Right cardiac atrium (tissue), 5 donors: ENCODE results near the gene ZBTB5. TPM values are rescaled to one million over a fixed set of nuclear protein-coding genes. Genes with fewer than 3 reads are reported as not detected.

Experiments used
- ATAC-seq, 2 donors: fragments of 200-7000 bp; cut with Tn5 transposase; one replicate each; pipeline versions ENCODE4 v1.8.0 to v1.9.1; 2020; ENCODE audit warnings: moderate library complexity in 2 of 2, mild to moderate bottlenecking in 1 of 2
- DNase-seq, 3 donors: peaks; one replicate each; pipeline ENCODE4 v3.0.0-alpha.2; 2020
- H3K27ac ChIP-seq: one replicate; pipeline ENCODE4 v1.5.1; 2013; ENCODE audit warnings: mild to moderate bottlenecking, low read length, control low read depth, moderate library complexity
- H3K27me3 ChIP-seq: one replicate; pipeline ENCODE4 v1.6.1; 2013; ENCODE audit not compliant: control insufficient read depth, insufficient read depth
- H3K4me1 ChIP-seq: one replicate; pipeline ENCODE4 v1.6.1; 2013; ENCODE audit warnings: low read length; ENCODE audit not compliant: control insufficient read depth, insufficient read depth
- H3K4me3 ChIP-seq: one replicate; pipeline ENCODE4 v1.5.1; 2013; ENCODE audit warnings: low read length, control low read depth
- H3K9me3 ChIP-seq: one replicate; pipeline ENCODE4 v1.6.1; 2013; ENCODE audit warnings: low read length; ENCODE audit not compliant: control insufficient read depth
- WGBS: extraction: QIAGEN DNeasy Blood & Tissue Kit; methylation state at CpG from one replicate; pipeline ENCODE4 v1.1.7; 2013; 5-methylcytosine and 5-hydroxymethylcytosine counted together
- intact Hi-C, 4 donors: fragments of 100-400 bp; cut with DNase I; formaldehyde crosslinking; loops; one replicate each; pipeline versions ENCODE4 v1.11.0 to v1.14.0; 2022 to 2023
- polyA plus RNA-seq: library from polyadenylated mRNA; stranded (reverse); fragments of 200-250 nt; gene quantifications from one replicate; pipeline ENCODE4 v1.2.3, GENCODE V29; 2013
- total RNA-seq, 4 donors: library from RNA; stranded (reverse); fragmentation: NEBNext Ultra II Directional; extraction: Animal tissue kit (Norgen Biotek cat#: 25700); gene quantifications; one replicate each; pipeline ENCODE4 v1.2.1, GENCODE V29; 2021
- donor health status: healthy with polysubstance abuse.
- donor health status: DM: no; HTN: yes; CAD: no.
- donor health status: DM: no; HTN: no; CAD: no.
- donor health status: DM: no; HTN: yes; CAD: no; lungs with severe emphysema.
- donor health status: DM: yes; HTN: yes; CAD: no.

Gene ZBTB5
- total and polyA plus RNA-seq, 5 donors: 3.8 to 9.1 (median 7.2) TPM

- H3K4me3 ChIP-seq: no peak overlapping the region
- no peaks in the 10 kb centered on the region for H3K27me3 ChIP-seq
- no peaks in the 10 kb centered on the region for H3K4me1 ChIP-seq
- no peak for ATAC-seq
- WGBS: 95% methylated on average over 11 of the region's 11 CpGs
- no peak for DNase-seq
- intact Hi-C loops: no loop called here
- H3K9me3 ChIP-seq: no peaks in the 10 kb centered on the region
- H3K27ac ChIP-seq: no peak overlapping the region
Measured at GRCh38 chr9:37507566-37508134, 42.4 kb upstream of the ZBTB5 start.

GRCh38 chr9:37504605-37505004 is 39.4 kb upstream of the ZBTB5 start:
- no peak overlapping the region for H3K4me3 ChIP-seq
- WGBS: 90% methylated on average over 5 of the region's 5 CpGs
- H3K27ac ChIP-seq: no peak overlapping the region
- H3K4me1 ChIP-seq: no peaks in the 10 kb centered on the region
- intact Hi-C loops: no loop called here
- no peaks in the 10 kb centered on the region for H3K9me3 ChIP-seq
- DNase-seq (no peak), ATAC-seq (no peak)
- H3K27me3 ChIP-seq: no peaks in the 10 kb centered on the region

GRCh38 chr9:37503736-37504135 is 38.5 kb upstream of the ZBTB5 start:
- ATAC-seq (peak; percentile 57 to 78), DNase-seq (peak in 2 of 3 donors; percentile 31 to 63)
- WGBS: 64% methylated on average over 3 of the region's 3 CpGs
- Histone ChIP-seq H3K27ac (no peak overlapping the region), H3K4me1 (no peaks in the 10 kb centered on the region), H3K9me3 (no peaks in the 10 kb centered on the region), H3K4me3 (no peak overlapping the region), H3K27me3 (no peaks in the 10 kb centered on the region)
- intact Hi-C loops: no loop called here

GRCh38 chr9:37501957-37502596 is 36.8 kb upstream of the ZBTB5 start:
- Histone ChIP-seq H3K27ac (no peak overlapping the region), H3K4me1 (no peaks in the 10 kb centered on the region), H3K9me3 (no peaks in the 10 kb centered on the region), H3K27me3 (no peaks in the 10 kb centered on the region), H3K4me3 (no peak overlapping the region)
- ATAC-seq (no peak), DNase-seq (no peak)
- 73% methylated on average over 2 of the region's 2 CpGs for WGBS
- intact Hi-C loops: no loop called here

- Histone ChIP-seq H3K27me3 (no peaks in the 10 kb centered on the region), H3K4me3 (no peak overlapping the region), H3K27ac (no peak overlapping the region), H3K9me3 (no peaks in the 10 kb centered on the region), H3K4me1 (no peaks in the 10 kb centered on the region)
- DNase-seq: no peak
- intact Hi-C loops: no loop called here
- 90% methylated on average over 6 of the region's 6 CpGs for whole genome bisulfite sequencing
- no peak for ATAC-seq
Measured at GRCh38 chr9:37499297-37499696, 34.0 kb upstream of the ZBTB5 start.

GRCh38 chr9:37498457-37498856 is 33.2 kb upstream of the ZBTB5 start:
- ATAC-seq: no peak
- H3K4me3 ChIP-seq: no peak overlapping the region
- no peak overlapping the region for H3K27ac ChIP-seq
- DNase-seq: no peak
- no peaks in the 10 kb centered on the region for H3K4me1 ChIP-seq
- 61% methylated on average over 3 of the region's 3 CpGs for WGBS
- intact Hi-C loops: no loop called here
- H3K27me3 ChIP-seq: no peaks in the 10 kb centered on the region
- H3K9me3 ChIP-seq: no peaks in the 10 kb centered on the region

GRCh38 chr9:37497320-37497719 is 32.1 kb upstream of the ZBTB5 start:
- Histone ChIP-seq H3K4me3 (no peak overlapping the region), H3K9me3 (no peaks in the 10 kb centered on the region), H3K27me3 (no peaks in the 10 kb centered on the region), H3K4me1 (no peaks in the 10 kb centered on the region), H3K27ac (no peak overlapping the region)
- intact Hi-C loops: no loop called here
- ATAC-seq (no peak), DNase-seq (no peak)
- WGBS: 97% methylated on average over 3 of the region's 3 CpGs

GRCh38 chr9:37496020-37496419 is 30.8 kb upstream of the ZBTB5 start:
- no peaks in the 10 kb centered on the region for H3K9me3 ChIP-seq
- H3K4me1 ChIP-seq: no peaks in the 10 kb centered on the region
- DNase-seq: no peak
- no peak overlapping the region for H3K4me3 ChIP-seq
- 68% methylated on average over 4 of the region's 4 CpGs for WGBS
- no peaks in the 10 kb centered on the region for H3K27me3 ChIP-seq
- H3K27ac ChIP-seq: no peak overlapping the region
- intact Hi-C loops: no loop called here
- no peak for ATAC-seq

GRCh38 chr9:37495571-37495970 is 30.3 kb upstream of the ZBTB5 start:
- Histone ChIP-seq H3K4me1 (no peaks in the 10 kb centered on the region), H3K27ac (no peak overlapping the region), H3K4me3 (no peak overlapping the region), H3K9me3 (no peaks in the 10 kb centered on the region), H3K27me3 (no peaks in the 10 kb centered on the region)
- DNase-seq: no peak
- 90% methylated on average over 5 of the region's 5 CpGs for WGBS
- ATAC-seq: no peak
- intact Hi-C loops: no loop called here

GRCh38 chr9:37491939-37492338 is 26.7 kb upstream of the ZBTB5 start:
- Histone ChIP-seq H3K27me3 (no peaks in the 10 kb centered on the region), H3K27ac (no peak overlapping the region), H3K4me1 (peaks cover 4% of the 10 kb centered on the region), H3K4me3 (no peak overlapping the region), H3K9me3 (no peaks in the 10 kb centered on the region)
- intact Hi-C loops: no loop called here
- 94% methylated on average over 1 of the region's 1 CpG for WGBS
- DNase-seq (no peak), ATAC-seq (no peak)

- peak; percentile 67 to 78 for ATAC-seq
Measured at GRCh38 chr9:37486616-37487548, 21.6 kb upstream of the ZBTB5 start.

More at GRCh38 chr9:37486616-37487548, 21.6 kb upstream of the ZBTB5 start:
- Histone ChIP-seq H3K27ac (peak overlapping the region; percentile 27), H3K4me1 (peaks cover 10% of the 10 kb centered on the region), H3K4me3 (peak overlapping the region; percentile 43), H3K27me3 (no peaks in the 10 kb centered on the region), H3K9me3 (no peaks in the 10 kb centered on the region)
- intact Hi-C loops: no loop called here
- WGBS: 15% methylated on average over 7 of the region's 7 CpGs
- peak; percentile 68 to 77 (median 76) for DNase-seq
